Pons (tissue), 1 donor: ENCODE results near the gene PRKCA.
"Not testable (repeated sequence)": the region's sequence is repeated elsewhere in the genome, so short reads cannot be mapped to it uniquely, and the experiment has no call there.

ENCODE experiments used
- DNase-seq: peaks from one replicate; pipeline ENCODE4 v3.0.0-alpha.2; 2016; ENCODE audit warnings: low spot score

The PRKCA gene

DNA sequence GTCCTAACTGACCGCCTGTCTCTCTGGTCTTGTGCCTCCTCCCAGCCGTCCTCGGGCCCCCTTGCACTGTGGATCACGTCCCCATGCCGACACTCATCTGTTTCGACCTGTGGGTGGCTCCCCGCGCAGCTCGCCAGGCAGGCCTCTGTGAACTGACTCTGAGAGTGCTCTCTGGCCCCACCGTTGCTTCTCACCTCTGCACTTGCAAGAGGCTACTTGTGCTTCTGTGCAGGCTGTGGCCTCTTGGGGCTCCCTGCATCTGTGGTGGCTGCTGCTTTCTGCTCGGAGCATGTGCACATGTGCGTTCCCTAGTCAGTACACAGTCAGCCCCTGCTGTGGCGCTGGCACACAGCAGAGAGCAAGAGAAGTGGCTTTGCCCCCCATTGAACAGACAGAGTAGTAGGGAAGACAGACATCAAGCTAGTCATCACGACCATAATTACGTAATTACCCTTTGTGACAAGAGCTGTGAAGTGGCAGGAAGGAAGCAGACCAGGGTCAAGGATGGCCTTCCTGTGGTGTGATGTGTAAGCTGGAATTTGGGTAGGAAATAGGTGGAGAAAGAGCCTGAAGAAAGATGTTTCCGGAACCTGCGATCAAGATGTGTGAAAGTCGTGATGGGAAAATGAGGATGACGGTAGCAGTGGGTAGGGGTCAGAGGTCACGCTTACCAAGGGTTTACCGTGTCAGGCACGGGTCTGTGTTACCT lies 276.5 kb downstream of the PRKCA start:
- no peak for DNase-seq

DNA sequence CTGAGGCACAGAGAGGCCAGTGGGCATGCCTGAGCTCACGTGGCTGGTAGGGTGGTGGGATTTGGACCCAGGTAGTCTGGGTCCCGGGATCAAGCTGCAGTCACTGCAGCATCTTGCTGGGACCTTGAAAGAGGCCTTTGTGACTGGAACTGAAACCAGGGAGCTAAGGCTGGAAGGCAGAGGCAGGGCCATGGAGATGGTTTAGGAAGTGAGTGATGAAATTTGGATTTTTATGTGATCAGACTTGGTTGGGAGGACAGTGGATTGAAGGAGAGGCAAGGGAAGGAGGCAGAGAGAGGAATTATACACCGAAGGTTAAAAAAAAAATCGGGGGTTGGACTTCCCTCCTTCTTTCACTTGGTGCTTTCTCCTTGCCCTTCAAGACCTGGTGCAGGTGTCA lies 277.1 kb downstream of the PRKCA start:
- DNase-seq, result no peak

DNA sequence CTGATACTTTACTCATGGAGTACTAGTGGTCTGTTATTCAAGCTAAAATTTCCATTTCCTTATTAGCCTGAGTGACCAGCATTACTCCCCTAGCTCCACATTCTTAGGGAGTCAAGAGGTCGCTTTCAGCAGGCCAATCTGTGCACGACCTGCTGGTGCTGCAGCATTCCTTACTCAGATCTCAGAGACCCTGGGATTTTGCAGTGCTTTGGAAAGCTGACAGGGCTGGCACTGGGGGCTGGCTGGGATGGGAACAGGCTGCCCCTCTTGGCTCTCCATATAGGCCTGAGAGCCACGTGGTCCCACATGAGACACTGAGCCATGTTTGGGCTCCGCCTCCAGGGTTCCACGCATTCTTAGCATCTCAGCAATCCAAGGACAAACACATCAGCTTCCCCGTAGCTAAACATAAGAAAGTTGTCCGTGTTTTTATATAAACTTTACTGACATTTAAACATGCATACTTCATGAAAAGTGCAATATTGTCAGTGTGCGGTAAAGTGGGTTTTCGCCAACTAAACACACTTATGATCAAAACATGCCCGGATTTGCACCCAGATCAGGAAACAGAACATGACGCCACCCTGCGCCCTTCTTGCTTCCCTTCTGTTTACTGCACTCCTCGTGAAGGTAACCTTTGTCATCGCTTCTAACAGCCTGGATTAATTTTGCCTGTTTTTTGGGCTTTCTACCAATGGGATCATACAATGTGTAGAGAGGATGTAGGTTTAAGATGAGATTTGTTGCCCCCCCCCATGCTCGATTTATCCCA lies 278.0 kb downstream of the PRKCA start:
- DNase-seq, result no peak

DNA sequence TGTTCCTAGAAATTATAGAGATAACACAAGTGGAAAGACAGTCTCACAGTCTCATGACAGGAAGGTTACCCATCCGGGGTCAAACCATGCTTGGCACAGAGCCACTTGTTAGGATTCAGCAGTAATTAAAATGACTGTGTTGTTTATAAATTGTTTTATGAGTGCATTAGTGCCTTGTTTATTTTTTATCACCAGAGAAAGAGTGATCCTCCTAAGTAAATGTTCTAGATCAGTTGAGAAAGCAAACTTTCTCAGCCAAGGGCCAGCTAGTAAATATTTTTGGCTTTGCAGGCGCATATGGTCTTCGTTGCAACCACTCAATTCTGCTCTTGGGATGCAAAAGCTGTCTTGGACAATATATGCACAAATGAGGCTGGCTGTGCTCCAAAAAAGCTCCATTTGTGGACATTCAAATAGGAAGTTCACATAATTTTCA lies 278.6 kb downstream of the PRKCA start:
- DNase-seq, result no peak

DNA sequence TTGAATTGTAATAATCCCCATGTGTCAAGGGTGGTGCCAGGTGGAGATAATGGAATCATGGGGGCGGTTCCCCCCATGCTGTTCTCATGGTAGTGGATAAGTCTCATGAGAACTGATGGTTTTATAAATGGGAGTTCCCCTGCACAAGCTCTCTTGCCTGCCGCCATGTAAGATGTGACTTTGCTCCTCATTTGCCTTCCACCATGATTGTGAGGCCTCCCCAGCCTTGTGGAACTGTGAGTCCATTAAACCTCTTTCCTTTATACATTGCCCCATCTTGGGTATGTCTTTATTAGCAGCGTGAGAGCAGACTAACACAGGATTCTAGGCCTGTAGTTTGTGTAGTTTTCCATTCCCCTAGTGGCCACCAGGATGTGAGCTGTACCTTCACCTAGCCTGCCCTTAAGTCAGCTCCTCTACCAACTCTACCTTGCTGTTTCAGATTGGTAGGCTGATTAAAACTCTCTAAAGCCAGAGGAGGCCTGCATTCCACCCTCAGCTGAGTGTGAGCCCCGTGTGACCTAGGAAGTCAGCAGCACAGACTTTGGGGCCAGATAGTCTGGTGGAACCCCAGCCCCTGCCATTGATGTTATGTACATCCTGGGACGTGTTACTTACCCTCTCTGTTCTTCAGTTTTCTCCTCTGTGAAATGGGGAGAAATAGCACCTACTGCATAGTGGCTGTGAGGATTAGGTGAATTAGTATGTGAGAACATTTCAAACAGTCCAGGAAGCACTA lies 280.1 kb downstream of the PRKCA start:
- DNase-seq, result no peak

DNA sequence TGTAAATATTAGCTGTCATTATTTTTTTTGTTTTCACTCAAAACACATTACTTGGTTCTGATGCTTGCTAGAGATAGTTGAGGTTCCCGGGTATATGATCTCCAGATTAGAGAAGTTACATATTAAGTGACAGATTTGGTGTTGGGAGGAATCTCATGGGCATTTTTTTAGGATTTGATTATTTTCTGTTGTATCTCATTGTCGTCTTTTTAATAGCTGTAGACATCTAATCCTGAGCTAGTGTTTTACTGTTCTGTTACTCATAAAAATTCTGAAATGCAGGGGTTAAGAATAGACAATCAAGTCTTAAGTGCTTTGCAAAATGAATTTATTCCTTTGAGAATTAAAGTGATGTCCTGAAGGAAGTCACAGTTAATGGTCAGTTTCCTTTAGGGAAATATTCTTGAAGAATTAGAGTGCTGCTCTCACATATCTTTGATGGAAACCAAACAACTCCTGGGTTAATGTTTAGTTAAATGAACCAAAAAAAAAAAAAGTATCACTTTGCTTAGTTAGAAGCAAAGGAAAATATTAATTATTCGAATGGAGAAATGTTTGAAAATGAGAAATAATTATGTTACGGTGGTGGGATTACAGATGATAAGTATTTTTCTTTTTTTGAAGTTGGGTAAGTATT lies 280.8 kb downstream of the PRKCA start:
- no peak for DNase-seq

DNA sequence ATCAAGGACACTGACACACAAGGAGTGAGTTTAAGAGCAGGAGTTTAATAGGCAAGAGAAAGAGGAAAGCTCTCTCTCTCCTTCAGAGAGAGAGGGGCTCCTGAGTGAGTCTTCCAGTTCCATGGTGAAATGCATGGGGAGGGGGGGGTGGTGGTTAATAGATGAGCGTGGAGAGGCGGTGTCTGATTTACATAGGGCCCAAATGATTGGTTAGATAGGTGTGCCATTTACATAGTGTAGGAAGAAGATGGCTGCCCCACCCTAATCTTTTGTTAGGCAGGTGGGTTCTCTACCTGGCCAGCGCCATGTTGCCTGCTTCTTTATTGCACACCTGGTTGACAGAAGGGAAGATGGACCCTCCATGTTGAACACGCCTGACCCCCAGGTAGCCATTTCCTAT lies 282.5 kb downstream of the PRKCA start:
- DNase-seq, result no peak

DNA sequence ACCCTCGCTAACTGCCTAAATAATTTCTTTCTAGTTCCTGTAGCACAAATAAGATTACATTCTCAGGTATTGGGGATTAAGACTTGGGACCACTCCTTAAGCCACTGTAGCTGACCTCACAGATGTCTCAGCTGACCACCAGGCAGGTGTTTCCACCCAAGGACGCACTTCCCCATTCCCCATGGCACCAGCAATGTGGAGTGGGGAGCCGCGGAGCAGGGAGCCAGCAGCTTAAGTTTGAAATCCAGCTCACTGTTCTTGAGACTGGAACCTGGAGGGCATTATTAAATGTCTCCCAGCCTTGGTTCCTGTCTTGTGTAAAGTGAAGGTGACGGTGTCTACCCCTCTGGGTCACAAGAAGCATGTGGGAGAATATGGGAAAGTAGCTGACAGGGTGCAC lies 283.1 kb downstream of the PRKCA start:
- no peak for DNase-seq

DNA sequence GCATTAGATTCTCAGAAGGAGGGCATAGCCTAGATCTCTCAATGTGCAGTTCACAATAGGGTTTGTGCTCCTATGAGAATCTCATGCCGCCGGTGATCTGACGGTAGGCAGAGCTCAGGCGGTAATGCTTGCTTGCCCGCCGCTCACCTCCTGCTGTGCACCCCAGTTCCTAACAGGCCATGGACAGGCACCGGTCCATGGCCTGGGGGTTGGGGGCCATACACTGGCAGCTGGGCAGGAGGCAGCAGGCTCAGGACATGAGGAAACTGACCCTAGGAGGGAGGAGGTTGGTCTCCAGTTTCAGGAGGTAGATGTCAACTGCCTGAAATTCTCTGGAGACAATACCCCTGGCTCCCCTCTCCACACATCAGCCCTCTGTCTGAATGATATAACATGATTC lies 287.5 kb downstream of the PRKCA start:
- no peak for DNase-seq

DNA sequence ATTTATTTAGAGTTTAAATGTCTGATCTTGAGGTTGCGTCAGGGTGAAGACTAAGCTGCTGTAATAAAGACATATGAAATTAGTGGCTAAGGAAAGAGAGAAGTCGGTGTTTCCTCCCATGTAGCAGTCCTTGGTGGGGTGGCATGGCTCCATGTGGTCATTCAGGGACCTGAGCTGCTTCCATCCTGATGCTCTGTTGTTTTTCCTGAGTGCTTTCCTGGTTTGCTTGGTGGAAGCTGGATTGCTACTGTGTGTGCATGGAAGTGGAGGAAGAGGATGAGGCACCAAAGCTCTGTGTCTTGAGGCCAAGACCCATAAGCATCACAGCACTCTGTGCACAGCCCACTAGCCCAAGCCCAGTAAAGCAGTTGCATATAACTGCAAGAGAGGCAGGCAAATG lies 290.7 kb downstream of the PRKCA start:
- DNase-seq, result no peak

DNA sequence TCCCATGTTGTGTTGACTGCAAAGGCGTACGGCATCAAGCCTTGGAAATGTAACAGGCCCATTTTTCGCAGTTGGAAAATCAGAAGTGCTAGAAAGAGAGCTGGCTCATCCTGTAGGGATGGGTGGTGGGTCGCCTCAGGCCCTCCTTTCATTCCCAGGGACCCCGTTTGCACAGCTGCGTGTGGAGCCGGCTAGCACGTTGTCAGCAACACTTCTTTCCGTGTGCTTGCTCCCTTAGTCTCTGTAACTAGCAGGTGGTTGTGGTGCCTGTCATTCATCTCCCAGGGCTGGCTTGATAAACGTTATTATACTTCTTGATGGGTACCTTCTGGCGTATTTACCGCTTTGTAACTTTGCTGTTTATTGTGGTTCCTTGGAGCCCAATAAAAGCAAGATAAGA lies 293.5 kb downstream of the PRKCA start:
- no peak for DNase-seq

DNA sequence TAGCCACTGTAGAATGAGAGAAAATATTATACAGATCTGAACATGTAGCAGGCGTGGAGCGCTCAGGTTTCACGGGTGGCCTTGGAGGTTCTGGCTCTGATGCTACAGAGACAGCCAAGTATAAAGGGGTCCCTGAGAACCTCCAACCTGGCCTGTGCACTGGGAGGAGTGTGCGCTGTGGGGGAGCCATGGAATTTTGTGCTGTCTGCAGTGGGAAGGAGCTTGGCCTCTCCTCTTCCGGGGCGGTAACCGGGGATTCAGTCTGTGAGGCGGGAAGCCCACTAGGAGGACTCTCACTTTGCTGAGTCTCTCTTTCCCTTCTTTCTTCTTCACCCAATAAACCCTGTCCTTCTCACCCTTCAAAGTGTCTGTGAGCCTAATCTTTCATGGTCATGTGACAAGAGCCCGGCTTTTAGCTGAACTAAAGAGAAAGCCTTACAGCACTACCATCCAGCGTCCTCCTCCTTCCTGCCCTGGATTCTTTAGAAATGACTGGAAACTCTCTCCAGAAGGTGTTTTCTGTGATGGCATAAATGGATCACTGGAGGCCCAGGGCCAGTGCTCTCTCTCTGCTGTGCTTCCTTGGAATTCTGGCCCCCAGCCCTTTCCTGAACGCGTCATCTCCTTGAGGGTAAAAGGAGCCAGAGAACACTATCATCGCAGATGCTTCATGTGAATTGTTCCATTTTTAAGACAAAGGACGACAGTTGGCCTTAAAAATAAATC lies 300.4 kb downstream of the PRKCA start:
- no peak for DNase-seq

DNA sequence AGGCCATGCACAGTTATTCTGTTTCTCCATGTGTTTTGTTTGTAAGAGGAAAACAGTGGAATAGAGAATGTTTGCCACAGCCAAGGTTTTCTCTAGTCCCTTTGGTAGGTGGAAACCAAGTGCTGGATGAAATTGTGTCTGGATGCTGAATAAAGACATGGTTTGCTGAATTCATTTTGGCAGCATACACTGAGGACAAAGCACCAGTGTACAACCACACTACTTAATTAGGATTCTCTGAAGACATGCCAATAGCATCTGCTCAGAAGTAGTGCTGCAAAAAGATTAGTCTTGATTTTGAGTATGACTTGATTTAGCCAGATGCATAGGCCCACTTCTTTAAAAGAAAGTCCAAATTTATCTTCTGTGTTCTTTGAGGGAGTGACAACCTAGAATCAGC lies 302.0 kb downstream of the PRKCA start:
- DNase-seq, result peak; percentile 92

DNA sequence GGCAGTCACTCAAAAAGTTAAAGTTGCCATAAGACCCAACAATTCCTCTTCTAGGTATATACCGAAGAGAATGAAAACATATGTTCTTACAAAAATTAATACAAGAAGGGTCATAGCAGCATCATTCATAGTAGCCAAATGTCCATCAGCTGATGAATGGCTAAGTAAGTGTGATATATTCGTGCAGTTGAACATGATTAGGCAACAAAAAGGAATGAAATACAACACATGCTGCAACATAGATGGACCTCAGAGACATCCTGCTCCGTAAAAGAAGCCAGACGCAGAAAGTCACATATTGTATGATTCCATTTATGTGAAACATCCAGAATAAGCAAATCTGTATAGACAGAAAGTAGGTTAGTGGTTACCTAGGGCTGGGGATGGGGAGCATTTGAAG lies 303.1 kb downstream of the PRKCA start:
- no peak for DNase-seq

DNA sequence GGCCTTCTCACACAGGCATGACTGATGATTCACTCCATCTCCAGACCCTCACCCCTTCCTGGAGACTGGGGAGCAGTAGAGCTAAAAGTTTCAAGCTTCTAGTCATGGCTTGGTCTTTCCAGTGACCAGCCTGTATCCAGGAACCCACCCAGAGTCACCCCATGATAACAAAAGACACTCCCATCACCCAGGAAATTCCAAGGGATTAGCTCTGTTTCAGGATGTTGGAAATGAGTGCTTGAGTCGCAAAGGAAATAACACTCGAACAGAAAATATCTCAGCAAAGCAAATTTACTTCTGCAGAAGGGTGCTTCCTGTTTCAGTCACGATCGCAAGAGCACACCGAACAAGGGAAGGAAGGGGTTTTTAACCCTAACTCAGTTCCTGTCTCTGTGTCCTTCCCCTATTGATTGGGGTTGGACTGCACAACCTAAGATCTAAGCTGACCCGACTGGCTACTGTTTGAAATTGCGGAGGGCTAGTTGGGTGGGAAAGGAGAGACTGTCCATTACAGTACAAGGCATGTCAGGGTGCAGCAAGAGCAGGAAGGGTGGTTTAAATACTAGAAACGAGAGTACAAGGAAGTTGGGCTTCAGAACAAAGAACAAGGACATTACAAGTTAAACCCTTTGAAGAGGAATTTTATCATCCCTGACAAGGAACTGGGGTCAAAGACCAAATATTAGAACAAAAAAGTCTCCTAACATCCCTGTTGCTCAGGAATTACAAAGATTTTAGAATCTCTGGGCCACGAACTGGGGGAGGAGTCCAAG lies 308.1 kb downstream of the PRKCA start:
- no peak for DNase-seq

DNA sequence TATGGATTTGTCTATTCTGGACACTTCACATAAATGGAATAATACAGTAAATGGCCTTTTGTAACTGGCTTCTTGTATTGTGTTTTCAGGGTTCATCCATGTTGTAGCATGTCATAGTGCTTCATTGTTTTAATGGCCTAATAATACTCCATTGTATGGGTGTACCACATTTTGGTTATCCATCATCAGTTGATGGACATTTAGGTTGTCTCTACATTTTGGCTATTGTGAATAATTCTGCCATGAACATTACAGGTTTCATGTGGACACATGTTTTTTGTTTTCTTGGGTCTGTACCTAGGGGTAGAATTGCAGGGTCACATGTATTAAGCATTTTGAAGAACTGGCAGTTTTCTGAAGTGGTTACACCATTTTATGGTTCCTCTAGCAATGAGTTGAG lies 309.0 kb downstream of the PRKCA start:
- DNase-seq, result no peak

DNA sequence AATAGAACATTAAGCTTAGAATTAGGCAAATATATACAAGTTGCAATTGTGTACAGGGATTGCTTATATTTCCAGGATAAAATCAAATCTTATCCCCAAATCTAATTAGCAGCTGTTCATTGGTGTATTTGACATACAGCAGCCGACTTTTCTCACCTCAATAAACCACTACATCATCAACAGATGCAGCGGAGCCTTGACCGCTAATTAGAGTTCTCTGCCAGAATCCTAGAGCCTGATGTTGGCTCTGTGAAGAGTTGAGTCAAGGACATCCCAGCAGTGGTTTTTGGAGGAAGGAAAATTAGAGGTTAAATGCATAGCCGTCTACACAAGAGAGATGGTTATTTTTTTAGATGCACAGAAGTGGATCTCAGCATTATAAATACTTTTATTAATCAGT lies 310.6 kb downstream of the PRKCA start:
- DNase-seq, result no peak

DNA sequence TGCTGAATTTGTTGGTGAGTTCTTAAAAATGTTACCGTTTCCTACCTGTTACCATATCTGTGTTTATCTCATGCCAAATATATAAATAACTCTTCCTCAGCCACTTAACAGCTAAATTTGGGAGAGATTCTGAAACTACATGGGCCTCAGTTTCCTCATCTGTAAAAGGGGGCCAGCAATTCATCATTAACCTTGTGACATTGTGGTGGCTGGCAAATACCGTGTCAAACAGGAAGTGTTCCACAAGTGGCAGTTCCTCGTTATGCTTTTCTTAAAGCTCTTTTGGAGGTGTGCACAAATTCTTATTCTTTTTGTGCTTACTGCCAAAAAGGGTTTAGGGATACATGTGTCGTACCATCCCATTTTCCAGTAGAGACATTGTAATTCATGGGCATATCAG lies 312.1 kb downstream of the PRKCA start:
- no peak for DNase-seq

DNA sequence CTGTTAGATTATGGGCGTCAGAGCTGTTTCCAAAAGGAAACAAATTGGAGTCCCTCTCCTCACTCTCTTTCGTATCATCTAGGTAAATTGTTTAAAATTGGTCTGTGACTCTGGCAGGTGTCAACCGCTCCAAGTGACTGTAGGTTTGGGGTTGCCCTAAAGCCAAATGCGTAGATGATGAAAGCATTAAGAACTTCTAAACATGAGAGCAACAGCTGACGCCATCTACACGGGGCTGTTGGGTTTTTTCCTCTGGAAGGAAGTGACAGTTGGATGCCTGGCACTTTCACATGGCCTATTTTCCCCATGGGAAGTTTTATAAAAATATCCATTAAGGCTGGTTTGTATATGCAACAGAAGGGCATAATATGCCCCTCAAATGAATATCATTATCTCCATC lies 316.8 kb downstream of the PRKCA start:
- no peak for DNase-seq

DNA sequence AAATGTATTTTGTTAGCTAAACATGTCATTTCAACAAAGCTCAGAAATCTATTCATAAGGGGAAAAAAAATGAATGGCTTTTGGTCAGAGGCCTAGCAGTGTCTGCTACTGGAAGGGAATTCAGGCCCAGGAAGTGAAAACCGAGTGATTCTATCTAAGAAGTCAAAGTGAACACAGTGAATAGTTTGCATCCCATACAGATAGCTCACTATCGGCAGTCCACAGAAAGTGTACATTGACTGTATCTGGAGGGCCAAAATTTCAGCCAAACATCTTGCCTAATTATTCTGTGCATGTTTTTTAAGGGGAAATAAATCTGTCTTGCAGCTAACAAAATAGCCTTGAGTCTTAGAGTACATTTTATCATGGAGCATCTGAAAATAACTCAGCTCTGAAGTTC lies 318.1 kb downstream of the PRKCA start:
- DNase-seq, result no peak

DNA sequence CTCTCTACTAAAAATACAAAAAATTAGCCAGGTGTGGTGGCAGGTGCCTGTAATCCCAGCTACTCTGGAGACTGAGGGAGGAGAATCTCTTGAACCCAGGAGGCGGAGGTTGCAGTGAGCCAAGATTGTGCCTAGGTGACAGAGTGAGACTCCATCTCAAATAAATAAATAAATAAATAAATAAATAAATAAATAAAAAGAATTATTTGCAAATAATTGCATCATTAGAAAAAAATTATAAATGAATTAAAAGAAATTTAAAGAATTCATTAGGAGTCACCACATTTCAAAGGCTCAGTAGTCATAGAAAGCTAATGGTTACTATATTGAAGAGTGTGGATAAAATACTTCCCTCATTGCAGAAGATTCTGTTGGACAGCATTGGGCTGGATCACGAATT lies 322.2 kb downstream of the PRKCA start:
- DNase-seq, result not testable (repeated sequence)
